HepG2 (cell line): ENCODE data around the gene PLXNC1. TPM values are rescaled to one million over a fixed set of nuclear protein-coding genes. Genes with fewer than 3 reads are reported as not detected.

Source experiments
- ATF7-NPFF ChIP-seq: sonication (generic); formaldehyde crosslinking; IDR thresholded peaks from 2 replicates; pipeline ENCODE4 v1.8.1; 2023; ENCODE audit warnings: mild to moderate bottlenecking, low read depth, missing genetic modification reagents, moderate library complexity
- CENPT ChIP-seq: sonication (generic); formaldehyde crosslinking; IDR thresholded peaks from 2 replicates; pipeline ENCODE4 v1.8.0; 2022; ENCODE audit warnings: low read depth, mild to moderate bottlenecking, moderate library complexity, missing genetic modification reagents
- DR1 ChIP-seq: sonication (generic); formaldehyde crosslinking; IDR thresholded peaks from 2 replicates; pipeline ENCODE4 v1.8.0; 2021; ENCODE audit warnings: mild to moderate bottlenecking, missing genetic modification reagents, inconsistent platforms
- ISL2 ChIP-seq: sonication (generic); formaldehyde crosslinking; IDR thresholded peaks from 2 replicates; pipeline ENCODE4 v1.5.0; 2020; ENCODE audit warnings: missing genetic modification reagents
- NCOR1 ChIP-seq: fragments of 200-600 bp; sonication (generic); IDR thresholded peaks from 2 replicates; pipeline ENCODE4 v1.7.0; 2017; ENCODE audit warnings: antibody characterized with exemption, low read length, borderline replicate concordance
- RFXAP ChIP-seq: sonication (generic); formaldehyde crosslinking; IDR thresholded peaks from 2 replicates; pipeline ENCODE4 v1.4.0; 2020; ENCODE audit warnings: missing genetic modification reagents, borderline replicate concordance
- SSRP1 ChIP-seq: IDR thresholded peaks from 2 replicates; pipeline ENCODE4 v1.6.1; 2016; ENCODE audit warnings: control low read depth
- TBX3 ChIP-seq: fragments of 450-650 bp; IDR thresholded peaks from 2 replicates; pipeline ENCODE4 v1.6.1; 2017; ENCODE audit warnings: antibody characterized with exemption, mild to moderate bottlenecking, inconsistent platforms, borderline replicate concordance
- TEAD3 ChIP-seq: optimal IDR thresholded peaks from 2 replicates; pipeline ENCODE3; 2016; ENCODE audit warnings: borderline replicate concordance
- ZBTB21 ChIP-seq: sonication (generic); formaldehyde crosslinking; IDR thresholded peaks from 2 replicates; pipeline ENCODE4 v1.4.0; 2020; ENCODE audit warnings: missing genetic modification reagents
- ZBTB33 ChIP-seq: sonication (generic); formaldehyde crosslinking; IDR thresholded peaks from 2 replicates; pipeline ENCODE4 v1.4.0; 2020; ENCODE audit warnings: missing genetic modification reagents
- ZBTB38 ChIP-seq: sonication (generic); formaldehyde crosslinking; IDR thresholded peaks from 2 replicates; pipeline ENCODE4 v1.5.1; 2020; ENCODE audit warnings: mild to moderate bottlenecking, missing genetic modification reagents
- ZMYM2 ChIP-seq: sonication (generic); formaldehyde crosslinking; IDR thresholded peaks from 2 replicates; pipeline ENCODE4 v1.8.0; 2022; ENCODE audit warnings: mild to moderate bottlenecking, missing genetic modification reagents
- ZNF382 ChIP-seq: sonication (generic); formaldehyde crosslinking; IDR thresholded peaks from 2 replicates; pipeline ENCODE4 v1.5.0; 2020; ENCODE audit warnings: missing genetic modification reagents, mild to moderate bottlenecking, borderline replicate concordance
- ZNF496 ChIP-seq: sonication (generic); formaldehyde crosslinking; IDR thresholded peaks from 2 replicates; pipeline ENCODE4 v1.8.1; 2023; ENCODE audit warnings: mild to moderate bottlenecking, moderate library complexity, missing genetic modification reagents; ENCODE audit not compliant: insufficient replicate concordance
- ZNF510 ChIP-seq: sonication (generic); formaldehyde crosslinking; IDR thresholded peaks from 2 replicates; pipeline ENCODE4 v1.4.0; 2020; ENCODE audit warnings: low read depth, mild to moderate bottlenecking, missing genetic modification reagents
- ZNF720 ChIP-seq: sonication (generic); formaldehyde crosslinking; IDR thresholded peaks from 2 replicates; pipeline ENCODE4 v1.4.0; 2020; ENCODE audit warnings: missing genetic modification reagents
- ZNF766 ChIP-seq: sonication (generic); formaldehyde crosslinking; IDR thresholded peaks from 2 replicates; pipeline ENCODE4 v1.5.0; 2020; ENCODE audit warnings: missing genetic modification reagents, borderline replicate concordance
- polyA plus RNA-seq, 8 experiments: library from polyadenylated mRNA; depleted of rRNA in 3 of 8; stranded (reverse) in 7 of 8; unstranded in 1 of 8; fragments of >200 nt; fragmentation: Illumina TruSeq in 4 of 8; extraction: Trizol in 4 of 8; gene quantifications; 2 replicates each; pipeline versions ENCODE4 v1.2.1 to v1.2.3, GENCODE V29; 2011 to 2016; ENCODE audit warnings: low read depth in 4 of 8, missing spikeins in 1 of 8, mixed read lengths in 1 of 8; ENCODE audit not compliant: insufficient read depth in 1 of 8
- total RNA-seq, 5 experiments: library from RNA; depleted of rRNA; stranded (reverse); fragments of >200 nt; fragmentation: Illumina TruSeq; extraction: Trizol; gene quantifications; 2 replicates each; pipeline ENCODE4 v1.2.3, GENCODE V29; 2016; ENCODE audit warnings: low read depth in 1 of 5
- TF ChIP-seq, protein P1 (sequence below): sonication (generic); formaldehyde crosslinking; IDR thresholded peaks from 2 replicates; pipeline ENCODE4 v1.4.0; 2020; ENCODE audit warnings: missing genetic modification reagents, borderline replicate concordance
- TF ChIP-seq, protein P2 (sequence below): sonication (generic); IDR thresholded peaks from 2 replicates; pipeline ENCODE4 v1.6.1; 2016; ENCODE audit warnings: low read depth, borderline replicate concordance
- TF ChIP-seq, protein P3 (sequence below): conservative IDR thresholded peaks from 2 replicates; pipeline ENCODE4 v1.6.1; 2018; ENCODE audit warnings: missing genetic modification reagents

Gene PLXNC1
- total and polyA plus RNA-seq, 2 of the 13 experiments (the other 11 are each of a cell fraction or from before 2014, with no cell fraction given): 6.6 to 11.2 TPM

GRCh38 chr12:94277426-94278000 lies 129.1 kb downstream of the PLXNC1 start (continued):
- TF ChIP-seq, protein P1, sequence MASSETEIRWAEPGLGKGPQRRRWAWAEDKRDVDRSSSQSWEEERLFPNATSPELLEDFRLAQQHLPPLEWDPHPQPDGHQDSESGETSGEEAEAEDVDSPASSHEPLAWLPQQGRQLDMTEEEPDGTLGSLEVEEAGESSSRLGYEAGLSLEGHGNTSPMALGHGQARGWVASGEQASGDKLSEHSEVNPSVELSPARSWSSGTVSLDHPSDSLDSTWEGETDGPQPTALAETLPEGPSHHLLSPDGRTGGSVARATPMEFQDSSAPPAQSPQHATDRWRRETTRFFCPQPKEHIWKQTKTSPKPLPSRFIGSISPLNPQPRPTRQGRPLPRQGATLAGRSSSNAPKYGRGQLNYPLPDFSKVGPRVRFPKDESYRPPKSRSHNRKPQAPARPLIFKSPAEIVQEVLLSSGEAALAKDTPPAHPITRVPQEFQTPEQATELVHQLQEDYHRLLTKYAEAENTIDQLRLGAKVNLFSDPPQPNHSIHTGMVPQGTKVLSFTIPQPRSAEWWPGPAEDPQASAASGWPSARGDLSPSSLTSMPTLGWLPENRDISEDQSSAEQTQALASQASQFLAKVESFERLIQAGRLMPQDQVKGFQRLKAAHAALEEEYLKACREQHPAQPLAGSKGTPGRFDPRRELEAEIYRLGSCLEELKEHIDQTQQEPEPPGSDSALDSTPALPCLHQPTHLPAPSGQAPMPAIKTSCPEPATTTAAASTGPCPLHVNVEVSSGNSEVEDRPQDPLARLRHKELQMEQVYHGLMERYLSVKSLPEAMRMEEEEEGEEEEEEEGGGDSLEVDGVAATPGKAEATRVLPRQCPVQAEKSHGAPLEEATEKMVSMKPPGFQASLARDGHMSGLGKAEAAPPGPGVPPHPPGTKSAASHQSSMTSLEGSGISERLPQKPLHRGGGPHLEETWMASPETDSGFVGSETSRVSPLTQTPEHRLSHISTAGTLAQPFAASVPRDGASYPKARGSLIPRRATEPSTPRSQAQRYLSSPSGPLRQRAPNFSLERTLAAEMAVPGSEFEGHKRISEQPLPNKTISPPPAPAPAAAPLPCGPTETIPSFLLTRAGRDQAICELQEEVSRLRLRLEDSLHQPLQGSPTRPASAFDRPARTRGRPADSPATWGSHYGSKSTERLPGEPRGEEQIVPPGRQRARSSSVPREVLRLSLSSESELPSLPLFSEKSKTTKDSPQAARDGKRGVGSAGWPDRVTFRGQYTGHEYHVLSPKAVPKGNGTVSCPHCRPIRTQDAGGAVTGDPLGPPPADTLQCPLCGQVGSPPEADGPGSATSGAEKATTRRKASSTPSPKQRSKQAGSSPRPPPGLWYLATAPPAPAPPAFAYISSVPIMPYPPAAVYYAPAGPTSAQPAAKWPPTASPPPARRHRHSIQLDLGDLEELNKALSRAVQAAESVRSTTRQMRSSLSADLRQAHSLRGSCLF (CRISPR knock-in tag): no peak
- no peak for TF ChIP-seq ZNF720
- no peak for TF ChIP-seq CENPT (CRISPR knock-in tag)
- no peak for TF ChIP-seq ZBTB21 (CRISPR knock-in tag)
- no peak for TF ChIP-seq TEAD3 (CRISPR knock-in tag)
- TF ChIP-seq DR1 (CRISPR knock-in tag): no peak
- no peak for TF ChIP-seq ZMYM2
- TF ChIP-seq, protein P2, sequence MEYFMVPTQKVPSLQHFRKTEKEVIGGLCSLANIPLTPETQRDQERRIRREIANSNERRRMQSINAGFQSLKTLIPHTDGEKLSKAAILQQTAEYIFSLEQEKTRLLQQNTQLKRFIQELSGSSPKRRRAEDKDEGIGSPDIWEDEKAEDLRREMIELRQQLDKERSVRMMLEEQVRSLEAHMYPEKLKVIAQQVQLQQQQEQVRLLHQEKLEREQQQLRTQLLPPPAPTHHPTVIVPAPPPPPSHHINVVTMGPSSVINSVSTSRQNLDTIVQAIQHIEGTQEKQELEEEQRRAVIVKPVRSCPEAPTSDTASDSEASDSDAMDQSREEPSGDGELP: peak; percentile 99
- TF ChIP-seq ZNF510 (CRISPR knock-in tag): no peak
- TF ChIP-seq ATF7-NPFF (CRISPR knock-in tag): no peak
- TF ChIP-seq ZBTB38 (CRISPR knock-in tag): 0 out of 2 replicates have a peak, but pooled peaks have one; percentile 48
- no peak for TF ChIP-seq TBX3
- no peak for TF ChIP-seq ZNF382 (CRISPR knock-in tag)
- TF ChIP-seq ISL2 (CRISPR knock-in tag): no peak
- TF ChIP-seq ZBTB33 (CRISPR knock-in tag): peak; percentile 63; the same call in 1 of the 2 replicates
- no peak for TF ChIP-seq RFXAP (CRISPR knock-in tag)
- TF ChIP-seq ZNF766 (CRISPR knock-in tag): no peak
- peak; percentile 54; the same call in 1 of the 2 replicates for TF ChIP-seq NCOR1
- TF ChIP-seq SSRP1 (CRISPR knock-in tag): no peak
- TF ChIP-seq, protein P3, sequence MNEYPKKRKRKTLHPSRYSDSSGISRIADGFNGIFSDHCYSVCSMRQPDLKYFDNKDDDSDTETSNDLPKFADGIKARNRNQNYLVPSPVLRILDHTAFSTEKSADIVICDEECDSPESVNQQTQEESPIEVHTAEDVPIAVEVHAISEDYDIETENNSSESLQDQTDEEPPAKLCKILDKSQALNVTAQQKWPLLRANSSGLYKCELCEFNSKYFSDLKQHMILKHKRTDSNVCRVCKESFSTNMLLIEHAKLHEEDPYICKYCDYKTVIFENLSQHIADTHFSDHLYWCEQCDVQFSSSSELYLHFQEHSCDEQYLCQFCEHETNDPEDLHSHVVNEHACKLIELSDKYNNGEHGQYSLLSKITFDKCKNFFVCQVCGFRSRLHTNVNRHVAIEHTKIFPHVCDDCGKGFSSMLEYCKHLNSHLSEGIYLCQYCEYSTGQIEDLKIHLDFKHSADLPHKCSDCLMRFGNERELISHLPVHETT: no peak
- no peak for TF ChIP-seq ZNF496 (CRISPR knock-in tag)
